ENCODE measurements around the gene FAM241B.

DNA sequence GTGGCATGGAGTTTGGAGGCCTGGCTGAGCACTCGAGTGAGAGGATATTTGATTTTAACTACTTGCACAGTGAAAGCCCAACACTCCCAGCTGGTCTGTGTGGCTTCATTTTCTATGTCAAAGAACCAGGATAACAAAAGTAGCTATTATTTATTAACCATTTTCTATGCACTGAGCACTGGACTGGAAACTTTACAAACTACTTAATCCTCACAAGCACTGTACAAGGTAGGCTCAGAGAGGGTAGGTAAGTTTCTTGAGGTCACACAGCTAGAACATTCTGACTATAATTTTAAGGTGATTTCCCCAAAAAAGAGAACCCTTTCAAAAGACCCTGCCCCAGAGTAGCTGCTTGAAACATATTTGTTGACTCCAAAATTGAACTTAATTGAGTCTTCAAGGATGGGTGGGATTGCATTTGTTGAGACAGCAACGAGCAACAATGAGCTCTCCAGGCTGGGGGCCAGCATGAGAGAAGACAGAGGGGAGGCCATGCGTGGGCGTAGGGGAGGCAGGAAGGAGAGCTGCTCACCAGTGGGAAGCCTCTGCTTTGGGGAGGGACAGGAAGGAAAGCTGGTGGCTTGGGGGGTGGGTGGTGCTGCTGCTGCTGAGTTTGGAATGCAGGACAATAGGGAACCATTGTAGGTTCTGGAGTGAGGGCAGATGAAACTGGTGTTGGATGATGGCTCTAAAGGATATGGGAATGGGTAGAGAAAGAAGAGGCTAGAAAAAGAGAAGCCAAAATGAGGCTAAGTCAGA lies 31.5 kb downstream of the FAM241B start:
- TF ChIP-seq EZH2 (IDR thresholded peaks at IDR 0.05) (no peak), POLR2AphosphoS5 (IDR thresholded peaks at IDR 0.05; ENCODE audit: borderline replicate concordance, low read depth, low read length) (no peak), FOXP2 (optimal IDR thresholded peaks at IDR 0.05; ENCODE audit: control extremely low read depth, extremely low read length, insufficient read depth) (no peak)

Measured in SK-N-MC (cell line).